ENCODE data around the gene P4HA2.

P4HA2 gene

GRCh38 chr5:132219289-132219970, 8.2 kb downstream of the P4HA2 start:
- Histone ChIP-seq H2BK120ac (ENCODE audit: low read depth, low read length) (no peak overlapping the region), H3K4ac (ENCODE audit: low read depth, low read length) (no peak overlapping the region), H4K5ac (ENCODE audit: low read length) (no peak overlapping the region), H2BK15ac (replicated peaks; ENCODE audit: low read depth) (no peak overlapping the region), H3K4me2 (ENCODE audit: low read length) (no peak overlapping the region), H4K8ac (ENCODE audit: low read depth, low read length) (no peak overlapping the region), H2AK5ac (ENCODE audit: low read length) (no peak overlapping the region), H3K23ac (ENCODE audit: low read length) (no peak overlapping the region), H3K9ac (ENCODE audit: low read length) (no peak overlapping the region), H3K27me3 (ENCODE audit: insufficient read depth, low read length, poor library complexity) (no peaks in the 10 kb centered on the region), H3K18ac (ENCODE audit: low read length) (no peak overlapping the region), H3K56ac (ENCODE audit: low read length) (no peak overlapping the region), H3K79me2 (ENCODE audit: control insufficient read depth, insufficient read depth, low read length) (no peaks in the 10 kb centered on the region), H3K4me3 (ENCODE audit: low read length) (no peak overlapping the region), H3K27ac (ENCODE audit: low read depth, low read length) (no peak overlapping the region), H2BK5ac (ENCODE audit: low read length) (no peak overlapping the region), H3K36me3 (ENCODE audit: control insufficient read depth, insufficient read depth, low read length) (no peaks in the 10 kb centered on the region), H3K4me1 (ENCODE audit: control insufficient read depth, low read depth, low read length) (no peaks in the 10 kb centered on the region), H3K79me1 (ENCODE audit: low read length) (no peaks in the 10 kb centered on the region)
- DNase-seq = no peak
- WGBS (ENCODE audit: extremely low coverage, insufficient coverage, low lambda C conversion rate) = no CpG with 5 or more reads among the region's 6 CpGs

GRCh38 chr5:132218321-132218720, 9.3 kb downstream of the P4HA2 start:
- Histone ChIP-seq H3K4ac (ENCODE audit: low read depth, low read length) (no peak overlapping the region), H2BK15ac (replicated peaks; ENCODE audit: low read depth) (no peak overlapping the region), H3K4me3 (ENCODE audit: low read length) (no peak overlapping the region), H3K4me1 (ENCODE audit: control insufficient read depth, low read depth, low read length) (no peaks in the 10 kb centered on the region), H3K9ac (ENCODE audit: low read length) (no peak overlapping the region), H2BK120ac (ENCODE audit: low read depth, low read length) (no peak overlapping the region), H3K23ac (ENCODE audit: low read length) (no peak overlapping the region), H3K27me3 (ENCODE audit: insufficient read depth, low read length, poor library complexity) (no peaks in the 10 kb centered on the region), H3K4me2 (ENCODE audit: low read length) (no peak overlapping the region), H3K36me3 (ENCODE audit: control insufficient read depth, insufficient read depth, low read length) (no peaks in the 10 kb centered on the region), H3K79me2 (ENCODE audit: control insufficient read depth, insufficient read depth, low read length) (no peaks in the 10 kb centered on the region), H2BK5ac (ENCODE audit: low read length) (no peak overlapping the region), H4K5ac (ENCODE audit: low read length) (no peak overlapping the region), H4K8ac (ENCODE audit: low read depth, low read length) (no peak overlapping the region), H2AK5ac (ENCODE audit: low read length) (no peak overlapping the region), H3K18ac (ENCODE audit: low read length) (no peak overlapping the region), H3K27ac (ENCODE audit: low read depth, low read length) (no peak overlapping the region), H3K56ac (ENCODE audit: low read length) (no peak overlapping the region), H3K79me1 (ENCODE audit: low read length) (no peaks in the 10 kb centered on the region)
- DNase-seq = no peak
- no CpG with 5 or more reads among the region's 4 CpGs for WGBS (ENCODE audit: extremely low coverage, insufficient coverage, low lambda C conversion rate)

- no peaks in the 10 kb centered on the region for H3K27me3 ChIP-seq (ENCODE audit: insufficient read depth, low read length, poor library complexity)
- no peak overlapping the region for H3K56ac ChIP-seq (ENCODE audit: low read length)
- no peak overlapping the region for H3K9ac ChIP-seq (ENCODE audit: low read length)
- H3K4me2 ChIP-seq (ENCODE audit: low read length) = no peak overlapping the region
- no peak overlapping the region for H2BK120ac ChIP-seq (ENCODE audit: low read depth, low read length)
- no peak overlapping the region for H2BK5ac ChIP-seq (ENCODE audit: low read length)
- WGBS (ENCODE audit: extremely low coverage, insufficient coverage, low lambda C conversion rate) = no CpG with 5 or more reads among the region's 5 CpGs
- no peak overlapping the region for H3K4ac ChIP-seq (ENCODE audit: low read depth, low read length)
- H3K36me3 ChIP-seq (ENCODE audit: control insufficient read depth, insufficient read depth, low read length) = no peaks in the 10 kb centered on the region
- H3K79me1 ChIP-seq (ENCODE audit: low read length) = no peaks in the 10 kb centered on the region
- peaks cover 9% of the 10 kb centered on the region for H3K4me1 ChIP-seq (ENCODE audit: control insufficient read depth, low read depth, low read length)
- H3K23ac ChIP-seq (ENCODE audit: low read length) = no peak overlapping the region
- H3K27ac ChIP-seq (ENCODE audit: low read depth, low read length) = no peak overlapping the region
- no peaks in the 10 kb centered on the region for H3K79me2 ChIP-seq (ENCODE audit: control insufficient read depth, insufficient read depth, low read length)
- DNase-seq = peak; percentile 13
- H4K8ac ChIP-seq (ENCODE audit: low read depth, low read length) = no peak overlapping the region
- no peak overlapping the region for H2AK5ac ChIP-seq (ENCODE audit: low read length)
- no peak overlapping the region for H3K4me3 ChIP-seq (ENCODE audit: low read length)
- no peak overlapping the region for H3K18ac ChIP-seq (ENCODE audit: low read length)
- no peak overlapping the region for H2BK15ac ChIP-seq (replicated peaks; ENCODE audit: low read depth)
- no peak overlapping the region for H4K5ac ChIP-seq (ENCODE audit: low read length)
These were observed 12.3 kb downstream of the P4HA2 start for GRCh38 chr5:132215329-132215728.

- no peak overlapping the region for H3K56ac ChIP-seq (ENCODE audit: low read length)
- no peak overlapping the region for H3K18ac ChIP-seq (ENCODE audit: low read length)
- H3K27me3 ChIP-seq (ENCODE audit: insufficient read depth, low read length, poor library complexity) = no peaks in the 10 kb centered on the region
- no peak overlapping the region for H2BK5ac ChIP-seq (ENCODE audit: low read length)
- no peaks in the 10 kb centered on the region for H3K79me2 ChIP-seq (ENCODE audit: control insufficient read depth, insufficient read depth, low read length)
- no peak overlapping the region for H3K27ac ChIP-seq (ENCODE audit: low read depth, low read length)
- H3K79me1 ChIP-seq (ENCODE audit: low read length) = no peaks in the 10 kb centered on the region
- no peak overlapping the region for H2BK120ac ChIP-seq (ENCODE audit: low read depth, low read length)
- H4K5ac ChIP-seq (ENCODE audit: low read length) = no peak overlapping the region
- H3K4me3 ChIP-seq (ENCODE audit: low read length) = no peak overlapping the region
- no peak overlapping the region for H3K23ac ChIP-seq (ENCODE audit: low read length)
- WGBS (ENCODE audit: extremely low coverage, insufficient coverage, low lambda C conversion rate) = no CpG with 5 or more reads among the region's 4 CpGs
- no peak overlapping the region for H3K9ac ChIP-seq (ENCODE audit: low read length)
- H2BK15ac ChIP-seq (replicated peaks; ENCODE audit: low read depth) = no peak overlapping the region
- no peak overlapping the region for H2AK5ac ChIP-seq (ENCODE audit: low read length)
- no peaks in the 10 kb centered on the region for H3K36me3 ChIP-seq (ENCODE audit: control insufficient read depth, insufficient read depth, low read length)
- no peak for DNase-seq
- no peak overlapping the region for H3K4ac ChIP-seq (ENCODE audit: low read depth, low read length)
- peaks cover 9% of the 10 kb centered on the region for H3K4me1 ChIP-seq (ENCODE audit: control insufficient read depth, low read depth, low read length)
- H3K4me2 ChIP-seq (ENCODE audit: low read length) = no peak overlapping the region
- H4K8ac ChIP-seq (ENCODE audit: low read depth, low read length) = no peak overlapping the region
These were observed 13.2 kb downstream of the P4HA2 start for GRCh38 chr5:132214491-132214890.

- Histone ChIP-seq H3K4ac (ENCODE audit: low read depth, low read length) (no peak overlapping the region), H3K36me3 (ENCODE audit: control insufficient read depth, insufficient read depth, low read length) (no peaks in the 10 kb centered on the region), H3K27me3 (ENCODE audit: insufficient read depth, low read length, poor library complexity) (no peaks in the 10 kb centered on the region), H4K5ac (ENCODE audit: low read length) (no peak overlapping the region), H3K79me1 (ENCODE audit: low read length) (no peaks in the 10 kb centered on the region), H2BK120ac (ENCODE audit: low read depth, low read length) (no peak overlapping the region), H2BK5ac (ENCODE audit: low read length) (no peak overlapping the region), H2BK15ac (replicated peaks; ENCODE audit: low read depth) (no peak overlapping the region), H2AK5ac (ENCODE audit: low read length) (no peak overlapping the region), H3K4me2 (ENCODE audit: low read length) (no peak overlapping the region), H3K4me1 (ENCODE audit: control insufficient read depth, low read depth, low read length) (peaks cover 9% of the 10 kb centered on the region), H3K79me2 (ENCODE audit: control insufficient read depth, insufficient read depth, low read length) (no peaks in the 10 kb centered on the region), H3K18ac (ENCODE audit: low read length) (no peak overlapping the region), H3K9ac (ENCODE audit: low read length) (no peak overlapping the region), H3K23ac (ENCODE audit: low read length) (no peak overlapping the region), H3K56ac (ENCODE audit: low read length) (no peak overlapping the region), H3K4me3 (ENCODE audit: low read length) (no peak overlapping the region), H3K27ac (ENCODE audit: low read depth, low read length) (no peak overlapping the region), H4K8ac (ENCODE audit: low read depth, low read length) (no peak overlapping the region)
- no CpG with 5 or more reads among the region's 7 CpGs for WGBS (ENCODE audit: extremely low coverage, insufficient coverage, low lambda C conversion rate)
- no peak for DNase-seq
These were observed 14.0 kb downstream of the P4HA2 start for GRCh38 chr5:132213666-132214065.

- Histone ChIP-seq H3K56ac (ENCODE audit: low read length) (no peak overlapping the region), H3K9ac (ENCODE audit: low read length) (no peak overlapping the region), H3K79me2 (ENCODE audit: control insufficient read depth, insufficient read depth, low read length) (no peaks in the 10 kb centered on the region), H3K23ac (ENCODE audit: low read length) (no peak overlapping the region), H3K4me3 (ENCODE audit: low read length) (no peak overlapping the region), H3K27ac (ENCODE audit: low read depth, low read length) (no peak overlapping the region), H3K79me1 (ENCODE audit: low read length) (no peaks in the 10 kb centered on the region), H3K4ac (ENCODE audit: low read depth, low read length) (no peak overlapping the region), H2BK5ac (ENCODE audit: low read length) (no peak overlapping the region), H3K27me3 (ENCODE audit: insufficient read depth, low read length, poor library complexity) (no peaks in the 10 kb centered on the region), H2AK5ac (ENCODE audit: low read length) (no peak overlapping the region), H3K36me3 (ENCODE audit: control insufficient read depth, insufficient read depth, low read length) (no peaks in the 10 kb centered on the region), H2BK15ac (replicated peaks; ENCODE audit: low read depth) (no peak overlapping the region), H3K4me2 (ENCODE audit: low read length) (no peak overlapping the region), H2BK120ac (ENCODE audit: low read depth, low read length) (no peak overlapping the region), H3K18ac (ENCODE audit: low read length) (no peak overlapping the region), H4K8ac (ENCODE audit: low read depth, low read length) (no peak overlapping the region), H3K4me1 (ENCODE audit: control insufficient read depth, low read depth, low read length) (peaks cover 9% of the 10 kb centered on the region), H4K5ac (ENCODE audit: low read length) (no peak overlapping the region)
- no CpG with 5 or more reads among the region's 1 CpG for WGBS (ENCODE audit: extremely low coverage, insufficient coverage, low lambda C conversion rate)
- DNase-seq = peak; percentile 93
These were observed 15.9 kb downstream of the P4HA2 start for GRCh38 chr5:132211787-132212186.

Measured in mesendoderm (in vitro differentiated cells).